ENCODE measurements around the gene AOPEP. TPM values are rescaled to one million over a fixed set of nuclear protein-coding genes. Genes with fewer than 3 reads are reported as not detected.

The AOPEP gene
- total RNA-seq, 2 experiments from 2014 or later, result 6.9 to 7.0 TPM

- CTCF ChIA-PET, result no interaction called here
- H3K36me3 Mint-ChIP-seq (ENCODE audit: low read depth), result peaks cover 45% of the 10 kb centered on the region
- intact Hi-C loops (cut with DNase I, micrococcal nuclease), result no loop called here
Observed at GRCh38 chr9:94791435-94791834, 64.9 kb downstream of the AOPEP start.

GRCh38 chr9:94792511-94792910 is 66.0 kb downstream of the AOPEP start:
- DNase-seq (no peak), ATAC-seq (ENCODE audit: poor library complexity) (no peak)
- H3K27me3 ChIP-seq (ENCODE audit: control insufficient read depth in 1 of 2, insufficient read depth in 2 of 2, low read length in 2 of 2), result no peaks in the 10 kb centered on the region
- H3K36me3 Mint-ChIP-seq (ENCODE audit: low read depth), result peaks cover 50% of the 10 kb centered on the region
- no peaks in the 10 kb centered on the region for H3K9me3 ChIP-seq (ENCODE audit: control insufficient read depth in 1 of 2, insufficient read depth in 1 of 2, low read length in 2 of 2)
- H3K27ac Mint-ChIP-seq, result no peak overlapping the region
- no peaks in the 10 kb centered on the region for H3K9me3 Mint-ChIP-seq
- no peak for TF ChIP-seq CTCF (IDR thresholded peaks at IDR 0.05)
- H3K4me3 Mint-ChIP-seq, result no peak overlapping the region
- peaks cover 3% of the 10 kb centered on the region for H3K4me1 Mint-ChIP-seq (ENCODE audit: low read depth)
- intact Hi-C loops (cut with DNase I, micrococcal nuclease), result no loop called here
- ChIA-PET POLR2A (no interaction called here), CTCF (no interaction called here)
- H3K4me3 ChIP-seq (ENCODE audit: low read length), result no peak overlapping the region
- no peaks in the 10 kb centered on the region for H3K27me3 Mint-ChIP-seq
- no peaks in the 10 kb centered on the region for H3K4me1 ChIP-seq (ENCODE audit: insufficient read depth, low read length)
- H3K27ac ChIP-seq (ENCODE audit: low read depth in 1 of 2, low read length in 2 of 2), result no peak overlapping the region
- peaks cover 9% of the 10 kb centered on the region for H3K36me3 ChIP-seq (ENCODE audit: insufficient read depth, low read length)

More at GRCh38 chr9:94791435-94791834, 64.9 kb downstream of the AOPEP start:
- Mint-ChIP-seq H3K4me3 (no peak overlapping the region), H3K27me3 (no peaks in the 10 kb centered on the region), H3K4me1 (ENCODE audit: low read depth) (peaks cover 13% of the 10 kb centered on the region), H3K9me3 (no peaks in the 10 kb centered on the region), H3K27ac (no peak overlapping the region)
- TF ChIP-seq CTCF (IDR thresholded peaks at IDR 0.05), result no peak
- H3K27me3 ChIP-seq (ENCODE audit: control insufficient read depth in 1 of 2, insufficient read depth in 2 of 2, low read length in 2 of 2), result no peaks in the 10 kb centered on the region
- peaks cover 3% of the 10 kb centered on the region for H3K4me1 ChIP-seq (ENCODE audit: insufficient read depth, low read length)
- POLR2A ChIA-PET, result no interaction called here
- H3K9me3 ChIP-seq (ENCODE audit: control insufficient read depth in 1 of 2, insufficient read depth in 1 of 2, low read length in 2 of 2), result no peaks in the 10 kb centered on the region
- ATAC-seq (ENCODE audit: poor library complexity), result no peak
- no peak for DNase-seq
- peaks cover 9% of the 10 kb centered on the region for H3K36me3 ChIP-seq (ENCODE audit: insufficient read depth, low read length)
- H3K4me3 ChIP-seq (ENCODE audit: low read length), result no peak overlapping the region
- H3K27ac ChIP-seq (ENCODE audit: low read depth in 1 of 2, low read length in 2 of 2), result no peak overlapping the region

GRCh38 chr9:94794476-94795167 is 68.1 kb downstream of the AOPEP start:
- POLR2A ChIA-PET, result no interaction called here
- Histone ChIP-seq H3K4me1 (ENCODE audit: insufficient read depth, low read length) (no peaks in the 10 kb centered on the region), H3K36me3 (ENCODE audit: insufficient read depth, low read length) (peaks cover 9% of the 10 kb centered on the region), H3K9me3 (ENCODE audit: control insufficient read depth in 1 of 2, insufficient read depth in 1 of 2, low read length in 2 of 2) (no peaks in the 10 kb centered on the region), H3K27ac (ENCODE audit: low read depth in 1 of 2, low read length in 2 of 2) (no peak overlapping the region), H3K27me3 (ENCODE audit: control insufficient read depth in 1 of 2, insufficient read depth in 2 of 2, low read length in 2 of 2) (no peaks in the 10 kb centered on the region), H3K4me3 (ENCODE audit: low read length) (no peak overlapping the region)
- no peaks in the 10 kb centered on the region for H3K9me3 Mint-ChIP-seq
- peaks cover 63% of the 10 kb centered on the region for H3K36me3 Mint-ChIP-seq (ENCODE audit: low read depth)
- DNase-seq, result no peak
- H3K27ac Mint-ChIP-seq, result no peak overlapping the region
- no peak for TF ChIP-seq CTCF (IDR thresholded peaks at IDR 0.05)
- no peak for ATAC-seq (ENCODE audit: poor library complexity)
- intact Hi-C loops (cut with DNase I, micrococcal nuclease), result no loop called here
- H3K4me3 Mint-ChIP-seq, result no peak overlapping the region
- no peaks in the 10 kb centered on the region for H3K4me1 Mint-ChIP-seq (ENCODE audit: low read depth)
- CTCF ChIA-PET, result no interaction called here
- H3K27me3 Mint-ChIP-seq, result no peaks in the 10 kb centered on the region

Measured in CD4-positive, alpha-beta T cell (primary cell).